GM12875 (cell line): ENCODE results near the gene FKTN.

ENCODE experiments used
- H3K4me3 ChIP-seq: one replicate; pipeline ENCODE4 v1.5.1; 2011; ENCODE audit warnings: low read depth, low read length, control low read depth
- CTCF ChIP-seq: IDR thresholded peaks from 2 replicates; pipeline ENCODE4 v1.5.1; 2011; ENCODE audit warnings: low read depth, mild to moderate bottlenecking, control low read depth, inconsistent platforms, low read length, moderate library complexity, borderline replicate concordance; ENCODE audit not compliant: insufficient read depth

FKTN gene

GRCh38 chr9:105593145-105593544 is 35.2 kb downstream of the FKTN start:
- no peak for TF ChIP-seq CTCF
- H3K4me3 ChIP-seq: no peak overlapping the region

- TF ChIP-seq CTCF: 0 out of 2 replicates have a peak, but pooled peaks have one; percentile 18
- H3K4me3 ChIP-seq: peak overlapping the region; percentile 4
Observed at GRCh38 chr9:105608721-105609598, 51.0 kb downstream of the FKTN start.

GRCh38 chr9:105621001-105621400 is 63.1 kb downstream of the FKTN start:
- TF ChIP-seq CTCF: no peak
- H3K4me3 ChIP-seq: no peak overlapping the region

- no peak overlapping the region for H3K4me3 ChIP-seq
- TF ChIP-seq CTCF: no peak
Observed at GRCh38 chr9:105625088-105625487, 67.2 kb downstream of the FKTN start.

- TF ChIP-seq CTCF: no peak
- no peak overlapping the region for H3K4me3 ChIP-seq
Observed at GRCh38 chr9:105632807-105633206, 74.9 kb downstream of the FKTN start.

GRCh38 chr9:105633411-105633810 is 75.5 kb downstream of the FKTN start:
- no peak for TF ChIP-seq CTCF
- no peak overlapping the region for H3K4me3 ChIP-seq

- no peak overlapping the region for H3K4me3 ChIP-seq
- no peak for TF ChIP-seq CTCF
Observed at GRCh38 chr9:105636331-105636730, 78.4 kb downstream of the FKTN start.
